ENCODE results near the gene SCUBE2.

The SCUBE2 gene

GRCh38 chr11:9073466-9074225, 17.8 kb downstream of the SCUBE2 start:
- no peak for DNase-seq

- DNase-seq: no peak
These were observed 18.7 kb downstream of the SCUBE2 start for GRCh38 chr11:9072626-9073176.

GRCh38 chr11:9071692-9072091, 19.7 kb downstream of the SCUBE2 start:
- DNase-seq: no peak

- no peak for DNase-seq
These were observed 20.5 kb downstream of the SCUBE2 start for GRCh38 chr11:9070749-9071491.

GRCh38 chr11:9069862-9070470, 21.4 kb downstream of the SCUBE2 start:
- no peak for DNase-seq

DNA sequence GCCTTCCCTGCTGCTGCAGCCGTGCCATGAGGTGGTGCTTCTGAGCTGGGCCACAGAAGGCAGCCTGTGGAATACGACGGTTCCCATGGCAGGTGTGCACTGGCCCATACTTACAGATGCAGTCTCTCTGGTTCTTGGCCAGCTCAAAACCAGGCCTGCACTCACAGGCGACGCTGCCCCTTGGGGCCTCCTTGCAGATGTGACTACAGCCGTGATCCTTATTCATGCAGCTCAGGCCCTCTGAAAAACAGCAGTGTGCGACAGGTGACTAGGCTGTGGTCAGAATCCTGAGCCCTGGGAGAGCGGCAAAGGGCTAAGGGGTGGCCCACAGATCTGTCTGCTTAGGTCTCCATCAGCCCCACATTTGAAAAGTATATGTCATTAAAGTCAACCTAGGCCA, 22.1 kb downstream of the SCUBE2 start:
- DNase-seq: no peak

- no peak for DNase-seq
These were observed 24.9 kb downstream of the SCUBE2 start for GRCh38 chr11:9066433-9066925.

- no peak for DNase-seq
These were observed 25.6 kb downstream of the SCUBE2 start for GRCh38 chr11:9065607-9066432.

GRCh38 chr11:9061807-9062206, 29.6 kb downstream of the SCUBE2 start:
- DNase-seq: no peak

- no peak for DNase-seq
These were observed 30.7 kb downstream of the SCUBE2 start for GRCh38 chr11:9060700-9061111.

DNA sequence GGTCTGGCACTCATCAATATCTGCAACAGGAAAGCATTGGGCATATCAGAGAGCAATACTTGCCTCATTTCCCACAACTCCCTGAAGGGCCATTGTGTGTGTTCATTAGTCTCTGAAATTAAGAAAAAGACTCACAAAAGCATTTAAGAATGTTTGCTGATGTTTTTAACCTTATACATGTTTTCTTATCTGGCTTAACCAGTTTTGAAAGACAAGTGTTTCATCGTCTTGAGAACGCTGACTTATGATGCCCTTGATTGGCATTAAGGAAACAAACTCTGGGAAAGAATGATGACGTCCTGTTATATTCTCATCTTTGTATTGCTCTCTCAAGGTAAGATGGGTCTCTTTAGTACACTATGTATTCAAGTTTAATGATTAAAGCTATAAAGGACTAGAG, 32.0 kb downstream of the SCUBE2 start:
- no peak for DNase-seq

DNA sequence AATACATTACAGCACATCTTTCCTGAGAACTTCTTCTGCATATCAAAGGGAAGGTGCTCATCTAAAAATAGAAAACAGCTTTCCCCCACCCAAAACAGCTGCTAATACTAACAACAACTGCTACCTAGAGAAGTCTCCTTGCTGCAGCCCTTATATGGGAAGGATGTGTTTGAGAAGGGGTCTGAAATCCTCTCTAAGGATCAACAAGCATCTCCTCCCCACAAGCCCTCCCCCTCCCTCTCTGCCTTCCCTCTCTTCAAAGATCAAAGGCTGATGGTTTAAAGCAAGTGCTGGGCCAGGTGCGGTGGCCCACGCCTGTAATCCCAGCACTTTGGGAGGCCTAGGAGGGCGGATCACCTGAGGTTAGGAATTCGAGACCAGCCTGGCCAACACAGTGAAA, 33.5 kb downstream of the SCUBE2 start:
- DNase-seq: no peak

- peak; percentile 79 for DNase-seq
These were observed 34.4 kb downstream of the SCUBE2 start for GRCh38 chr11:9057007-9057406.

- no peak for DNase-seq
These were observed 34.9 kb downstream of the SCUBE2 start for GRCh38 chr11:9056467-9056866.

DNA sequence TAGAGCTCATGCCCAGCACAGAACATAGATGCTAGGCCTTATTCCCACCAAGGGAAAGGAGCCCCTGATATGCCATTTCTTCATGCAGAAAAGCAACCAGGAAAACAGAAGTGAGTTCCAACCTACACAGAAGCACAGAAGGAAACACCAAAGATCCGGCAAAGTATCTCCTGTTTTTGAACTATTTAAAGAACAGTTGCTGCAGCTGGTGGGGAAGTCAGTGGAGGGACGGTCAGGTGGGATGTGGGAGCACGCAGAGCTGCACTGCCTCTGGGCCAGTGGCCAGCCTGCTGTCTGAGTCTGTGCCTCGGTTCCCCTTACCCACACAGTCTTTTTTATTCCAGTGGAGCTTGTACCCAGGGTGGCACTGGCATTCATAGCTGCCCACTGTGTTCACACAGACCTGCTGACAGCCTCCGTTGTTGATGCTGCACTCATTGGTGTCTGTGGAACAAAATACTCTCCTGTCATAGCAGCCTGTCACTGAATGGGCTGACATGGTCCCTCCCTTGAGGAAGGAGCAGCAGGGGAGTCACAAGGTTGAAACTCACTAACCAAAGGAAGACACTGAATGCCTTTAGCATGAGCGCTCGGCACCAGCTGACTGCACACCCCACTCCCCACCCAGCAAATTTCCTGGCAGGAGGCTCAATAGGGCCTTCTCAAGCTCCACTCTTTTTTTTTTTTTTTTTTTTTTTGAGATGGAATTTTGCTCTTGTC, 37.9 kb downstream of the SCUBE2 start:
- DNase-seq: no peak

- DNase-seq: no peak
These were observed 39.1 kb downstream of the SCUBE2 start for GRCh38 chr11:9052316-9052715.

DNA sequence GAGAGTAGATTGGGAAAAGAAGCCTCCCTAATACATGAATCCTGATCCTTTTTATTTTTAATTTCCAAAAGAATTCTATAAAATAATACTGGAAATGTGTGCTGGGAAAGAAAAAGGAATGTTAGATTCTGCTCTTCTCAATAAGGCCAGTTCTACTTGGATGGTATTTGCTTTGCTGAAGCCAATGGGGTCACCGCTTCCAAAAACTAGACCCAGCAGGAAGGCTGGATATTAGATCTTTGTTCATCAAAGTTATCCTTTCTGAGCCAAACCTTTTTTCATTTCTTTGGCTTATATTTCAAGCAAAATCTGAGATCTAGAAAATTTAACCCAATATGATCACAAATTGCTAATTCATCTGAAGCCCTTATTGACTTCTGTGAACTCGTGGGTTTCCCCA, 41.4 kb downstream of the SCUBE2 start:
- no peak for DNase-seq

GRCh38 chr11:9047964-9048523, 43.4 kb downstream of the SCUBE2 start:
- DNase-seq: no peak

- no peak for DNase-seq
These were observed 44.9 kb downstream of the SCUBE2 start for GRCh38 chr11:9046481-9046880.

DNA sequence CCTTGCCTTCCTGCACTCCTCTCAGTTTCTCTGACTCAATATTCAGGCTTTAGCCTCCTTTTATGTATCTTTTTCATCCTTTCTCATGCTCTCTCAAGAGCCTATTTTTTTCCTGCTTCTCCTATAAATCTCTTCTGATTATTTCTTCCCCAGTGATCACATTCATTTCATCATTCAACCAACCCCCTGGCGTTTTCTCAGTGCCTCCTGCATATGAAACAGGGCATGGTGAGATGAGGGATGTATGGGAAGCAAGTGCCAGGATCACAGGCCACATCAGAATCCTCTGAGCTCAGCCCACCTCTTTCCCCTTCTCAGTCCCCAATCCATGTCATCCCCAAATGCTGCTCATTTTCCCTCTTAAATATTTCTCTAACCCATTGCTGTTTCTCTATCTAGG, 48.9 kb downstream of the SCUBE2 start:
- no peak for DNase-seq

- DNase-seq: no peak
These were observed 49.7 kb downstream of the SCUBE2 start for GRCh38 chr11:9041747-9042146.

GRCh38 chr11:9040410-9040809, 51.0 kb downstream of the SCUBE2 start:
- no peak for DNase-seq

Measured in NCI-H748 treated with DMSO at 0.1 percent for 48 hours (cell line).